Esophagus (tissue), 2 donors: ENCODE measurements around the gene TYMS. TPM values are rescaled to one million over a fixed set of nuclear protein-coding genes. Genes with fewer than 3 reads are reported as not detected.

Experiments
- H3K27ac ChIP-seq, 2 donors: one replicate each; pipeline ENCODE4 v1.5.1; 2013; ENCODE audit warnings: low read depth in 2 of 2, mild to moderate bottlenecking in 2 of 2, inconsistent platforms in 1 of 2, low read length in 1 of 2, moderate library complexity in 1 of 2
- H3K27me3 ChIP-seq, 2 donors: one replicate each; pipeline ENCODE4 v1.6.1; 2013; ENCODE audit warnings: low read length in 2 of 2, control low read depth in 1 of 2, mild to moderate bottlenecking in 1 of 2; ENCODE audit not compliant: insufficient read depth in 2 of 2, control insufficient read depth in 1 of 2
- H3K36me3 ChIP-seq, 2 donors: one replicate each; pipeline ENCODE4 v1.6.1; 2013; ENCODE audit warnings: low read length in 1 of 2; ENCODE audit not compliant: control insufficient read depth in 2 of 2, insufficient read depth in 2 of 2
- H3K4me1 ChIP-seq, 2 donors: one replicate each; pipeline ENCODE4 v1.6.1; 2013; ENCODE audit warnings: low read length in 1 of 2; ENCODE audit not compliant: control insufficient read depth in 2 of 2, insufficient read depth in 2 of 2
- H3K4me3 ChIP-seq, 2 donors: one replicate each; pipeline ENCODE4 v1.5.1; 2013; ENCODE audit warnings: low read length in 2 of 2, mild to moderate bottlenecking in 2 of 2, low read depth in 1 of 2, moderate library complexity in 1 of 2
- H3K9me3 ChIP-seq, 2 donors: one replicate each; pipeline ENCODE4 v1.6.1; 2013; ENCODE audit warnings: mild to moderate bottlenecking in 2 of 2, low read depth in 1 of 2, low read length in 1 of 2, moderate library complexity in 1 of 2; ENCODE audit not compliant: control insufficient read depth in 2 of 2, insufficient read depth in 1 of 2
- WGBS, 2 donors: extraction: QIAGEN DNeasy Blood & Tissue Kit; methylation state at CpG; one replicate each; pipeline ENCODE4 v1.1.7; 2013; 5-methylcytosine and 5-hydroxymethylcytosine counted together
- polyA plus RNA-seq, 2 donors: library from polyadenylated mRNA; stranded (reverse); fragments of 200-250 nt; gene quantifications; one replicate each; pipeline ENCODE4 v1.2.3, GENCODE V29; 2013
- donor health status: healthy with polysubstance abuse.
- donor health status: Bipolar disorder and iron deficiency.

The TYMS gene
- polyA plus RNA-seq, 2 donors: 19.2 to 27.8 TPM

DNA sequence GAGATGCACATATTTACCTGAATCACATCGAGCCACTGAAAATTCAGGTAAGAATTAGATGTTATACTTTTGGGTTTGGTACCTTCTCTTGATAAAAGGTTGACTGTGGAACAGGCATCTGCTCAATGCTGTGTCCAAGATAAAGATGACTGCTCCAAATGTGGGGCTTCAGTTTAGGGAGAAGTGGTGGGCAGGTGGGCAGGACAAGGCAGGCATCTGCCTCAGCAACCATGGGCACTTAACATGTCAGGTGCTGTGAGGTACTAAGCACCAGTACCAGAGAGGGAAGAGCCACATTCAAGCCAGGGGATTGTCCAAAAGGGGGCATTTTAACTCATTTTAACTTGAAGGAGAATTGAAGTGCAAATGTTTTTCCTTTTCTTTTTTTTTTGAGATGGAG, 14.0 kb downstream of the TYMS start:
- H3K36me3 ChIP-seq: peaks cover 9 to 17% of the 10 kb centered on the region in 2 donors
- H3K4me3 ChIP-seq: no peak overlapping the region
- WGBS, 2 donors: 96 to 100% methylated on average over 1 of the region's 1 CpG
- no peaks in the 10 kb centered on the region for H3K4me1 ChIP-seq
- no peak overlapping the region for H3K27ac ChIP-seq
- H3K27me3 ChIP-seq: no peaks in the 10 kb centered on the region
- H3K9me3 ChIP-seq: no peaks in the 10 kb centered on the region

- Histone ChIP-seq H3K36me3 (peaks cover 9 to 17% of the 10 kb centered on the region in 2 donors), H3K4me3 (no peak overlapping the region), H3K9me3 (no peaks in the 10 kb centered on the region), H3K4me1 (no peaks in the 10 kb centered on the region), H3K27me3 (no peaks in the 10 kb centered on the region), H3K27ac (no peak overlapping the region)
- whole genome bisulfite sequencing, 2 donors: 81% methylated on average over 3 of the region's 3 CpGs
Measured at GRCh38 chr18:673317-673716, 15.9 kb downstream of the TYMS start.

- H3K4me3 ChIP-seq: no peak overlapping the region
- no peak overlapping the region for H3K27ac ChIP-seq
- no peaks in the 10 kb centered on the region for H3K9me3 ChIP-seq
- WGBS, 2 donors: 53 to 56% methylated on average over 5 of the region's 5 CpGs
- no peaks in the 10 kb centered on the region for H3K27me3 ChIP-seq
- H3K36me3 ChIP-seq: peaks cover 9 to 20% of the 10 kb centered on the region in 2 donors
- no peaks in the 10 kb centered on the region for H3K4me1 ChIP-seq
Measured at GRCh38 chr18:673769-674168, 16.3 kb downstream of the TYMS start.

DNA sequence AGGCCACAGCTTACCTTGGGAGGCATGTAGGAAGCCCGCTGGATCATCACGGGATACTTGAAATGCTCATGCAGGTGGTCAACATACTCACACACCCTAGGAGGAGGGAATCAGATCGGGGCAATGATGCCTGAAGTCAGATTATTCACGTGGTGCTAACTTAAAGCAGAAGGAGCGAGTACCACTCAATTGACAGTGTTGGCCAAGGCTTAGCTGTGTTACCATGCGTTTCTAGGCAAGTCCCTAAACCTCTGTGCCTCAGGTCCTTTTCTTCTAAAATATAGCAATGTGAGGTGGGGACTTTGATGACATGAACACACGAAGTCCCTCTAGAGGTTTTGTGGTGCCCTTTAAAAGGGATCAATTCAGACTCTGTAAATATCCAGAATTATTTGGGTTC, 17.9 kb downstream of the TYMS start:
- 93% methylated on average over 7 of the region's 7 CpGs for WGBS, 2 donors
- no peaks in the 10 kb centered on the region for H3K9me3 ChIP-seq
- no peak overlapping the region for H3K27ac ChIP-seq
- peaks cover 5 to 24% of the 10 kb centered on the region in 2 donors for H3K36me3 ChIP-seq
- H3K4me3 ChIP-seq: no peak overlapping the region
- no peaks in the 10 kb centered on the region for H3K27me3 ChIP-seq
- H3K4me1 ChIP-seq: no peaks in the 10 kb centered on the region

GRCh38 chr18:676069-676468, 18.6 kb downstream of the TYMS start:
- Histone ChIP-seq H3K36me3 (peaks cover 5 to 20% of the 10 kb centered on the region in 2 donors), H3K4me3 (no peak overlapping the region), H3K9me3 (no peaks in the 10 kb centered on the region), H3K27me3 (no peaks in the 10 kb centered on the region), H3K4me1 (no peaks in the 10 kb centered on the region), H3K27ac (no peak overlapping the region)
- WGBS, 2 donors: 84 to 86% methylated on average over 5 of the region's 5 CpGs

- Histone ChIP-seq H3K36me3 (peaks cover 11 to 22% of the 10 kb centered on the region in 2 donors), H3K4me1 (peaks cover 0 to 2% of the 10 kb centered on the region in 2 donors)
- WGBS, 2 donors: 87 to 91% methylated on average over 3 of the region's 3 CpGs
Measured at GRCh38 chr18:676736-677135, 19.3 kb downstream of the TYMS start.

GRCh38 chr18:677145-677544, 19.7 kb downstream of the TYMS start:
- no peaks in the 10 kb centered on the region for H3K27me3 ChIP-seq
- no peak overlapping the region for H3K27ac ChIP-seq
- WGBS, 2 donors: 67 to 84% methylated on average over 4 of the region's 4 CpGs
- H3K9me3 ChIP-seq: no peaks in the 10 kb centered on the region
- H3K4me3 ChIP-seq: no peak overlapping the region
- peaks cover 0 to 2% of the 10 kb centered on the region in 2 donors for H3K4me1 ChIP-seq
- peaks cover 13 to 22% of the 10 kb centered on the region in 2 donors for H3K36me3 ChIP-seq

More at GRCh38 chr18:676736-677135, 19.3 kb downstream of the TYMS start:
- no peaks in the 10 kb centered on the region for H3K27me3 ChIP-seq
- no peaks in the 10 kb centered on the region for H3K9me3 ChIP-seq
- no peak overlapping the region for H3K4me3 ChIP-seq
- H3K27ac ChIP-seq: no peak overlapping the region

DNA sequence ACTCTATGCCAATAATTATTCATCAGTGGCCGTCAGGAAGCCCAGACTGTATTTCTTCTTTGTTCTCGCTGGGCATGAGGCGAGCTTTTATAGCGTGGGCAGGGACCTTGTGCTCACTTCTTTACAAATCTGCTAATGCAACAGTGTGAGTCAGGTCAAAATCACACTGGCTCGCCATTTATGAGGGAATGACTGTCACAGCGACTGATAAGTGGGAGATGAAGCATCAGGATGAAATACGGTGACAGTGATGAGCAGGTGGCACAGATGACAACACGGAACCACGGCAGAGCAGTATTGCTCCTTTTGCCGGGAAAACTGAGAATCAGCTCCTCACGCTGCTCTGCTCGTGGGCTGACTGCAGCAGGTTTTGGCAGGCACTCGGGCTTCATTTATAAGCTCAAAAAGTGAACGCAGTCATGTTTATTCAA, 20.5 kb downstream of the TYMS start:
- Histone ChIP-seq H3K27ac (no peak overlapping the region), H3K4me1 (peaks cover 0 to 2% of the 10 kb centered on the region in 2 donors), H3K27me3 (no peaks in the 10 kb centered on the region), H3K36me3 (peaks cover 8 to 20% of the 10 kb centered on the region in 2 donors), H3K4me3 (no peak overlapping the region), H3K9me3 (no peaks in the 10 kb centered on the region)
- 83 to 85% methylated on average over 14 of the region's 14 CpGs for WGBS, 2 donors

GRCh38 chr18:678482-679182, 21.2 kb downstream of the TYMS start:
- peaks cover 8 to 25% of the 10 kb centered on the region in 2 donors for H3K36me3 ChIP-seq
- H3K4me1 ChIP-seq: peaks cover 0 to 2% of the 10 kb centered on the region in 2 donors
- H3K9me3 ChIP-seq: no peaks in the 10 kb centered on the region
- H3K27ac ChIP-seq: no peak overlapping the region
- H3K27me3 ChIP-seq: no peaks in the 10 kb centered on the region
- H3K4me3 ChIP-seq: no peak overlapping the region
- WGBS, 2 donors: 90 to 93% methylated on average over 15 of the region's 15 CpGs

- H3K36me3 ChIP-seq: peaks cover 8 to 25% of the 10 kb centered on the region in 2 donors
- H3K4me3 ChIP-seq: no peak overlapping the region
- H3K4me1 ChIP-seq: peaks cover 0 to 2% of the 10 kb centered on the region in 2 donors
- WGBS, 2 donors: 92 to 98% methylated on average over 4 of the region's 4 CpGs
- no peaks in the 10 kb centered on the region for H3K27me3 ChIP-seq
- no peaks in the 10 kb centered on the region for H3K9me3 ChIP-seq
- H3K27ac ChIP-seq: no peak overlapping the region
Measured at GRCh38 chr18:679516-679915, 22.1 kb downstream of the TYMS start.
